Panc1 (cell line): ENCODE data around the gene DIRAS3. TPM values are rescaled to one million over a fixed set of nuclear protein-coding genes. Genes with fewer than 3 reads are reported as not detected.

ENCODE experiments used
- ATAC-seq: fragments of 200-7000 bp; cut with Tn5 transposase; 2 replicates; pipeline ENCODE4 v1.9.1; 2020; ENCODE audit warnings: mild to moderate bottlenecking, moderate library complexity
- BruUV-seq: library from RNA; stranded (reverse); fragments of 400-500 nt; replicated peaks from 2 replicates; lab custom pipeline; 2021; lab: Mats Ljungman, UMichigan
- CTCF ChIA-PET: fragments of 300-600 bp; sonication (Branson Sonifier 250); formaldehyde crosslinking; loops from one replicate; lab custom pipeline; 2022; ENCODE audit warnings: antibody characterized with exemption; lab: Charles Lee
- POLR2A ChIA-PET: fragments of 300-600 bp; sonication (Branson Sonifier 250); formaldehyde crosslinking; loops from one replicate; lab custom pipeline; 2022; ENCODE audit warnings: antibody characterized with exemption; lab: Charles Lee
- DNase-seq: peaks from one replicate; pipeline ENCODE4 v3.0.0-alpha.2; 2010; ENCODE audit warnings: low read depth, low spot score
- H3K27ac ChIP-seq: 2 replicates; pipeline ENCODE4 v1.5.1; 2011; ENCODE audit warnings: mild to moderate bottlenecking, low read length, inconsistent platforms
- H3K27me3 ChIP-seq: fragments of 200-500 bp; sonication (Bioruptor generic); 2 replicates; pipeline ENCODE4 v1.6.0; 2014; ENCODE audit warnings: low read length, inconsistent platforms; ENCODE audit not compliant: control insufficient read depth, insufficient read depth
- H3K36me3 ChIP-seq: fragments of 200-500 bp; sonication (Bioruptor generic); 2 replicates; pipeline ENCODE4 v1.5.1; 2014; ENCODE audit warnings: inconsistent platforms, mild to moderate bottlenecking, low read length, moderate library complexity; ENCODE audit not compliant: control insufficient read depth, insufficient read depth
- H3K4me1 ChIP-seq: 2 replicates; pipeline ENCODE4 v1.5.1; 2011; ENCODE audit warnings: inconsistent platforms, mild to moderate bottlenecking, low read length, moderate library complexity; ENCODE audit not compliant: control insufficient read depth, insufficient read depth
- H3K4me3 ChIP-seq, 2 experiments: 2 replicates each; pipeline ENCODE4 v1.5.1; 2011 to 2012; ENCODE audit warnings: low read depth in 2 of 2, low read length in 2 of 2, mild to moderate bottlenecking in 2 of 2, inconsistent platforms in 1 of 2, moderate library complexity in 1 of 2
- H3K9me3 ChIP-seq: fragments of 200-500 bp; sonication (Bioruptor generic); 2 replicates; pipeline ENCODE4 v1.5.1; 2014; ENCODE audit warnings: low read depth, mild to moderate bottlenecking, inconsistent platforms, low read length, moderate library complexity; ENCODE audit not compliant: control insufficient read depth, insufficient read depth
- CTCF ChIP-seq: fragments of 450-650 bp; IDR thresholded peaks from 2 replicates; pipeline ENCODE4 v1.5.1; 2017; ENCODE audit warnings: mild to moderate bottlenecking
- POLR2AphosphoS5 ChIP-seq: IDR thresholded peaks from 2 replicates; pipeline ENCODE4 v1.6.1; 2012; ENCODE audit warnings: mild to moderate bottlenecking, low read depth, low read length, moderate library complexity
- REST ChIP-seq, 2 experiments: IDR thresholded peaks; 2 replicates each; pipeline ENCODE4 v1.6.1; 2011 to 2012; ENCODE audit warnings: low read depth in 2 of 2, control low read depth in 1 of 2, low read length in 1 of 2, mild to moderate bottlenecking in 1 of 2, moderate library complexity in 1 of 2; ENCODE audit not compliant: insufficient read depth in 1 of 2
- SIN3A ChIP-seq: IDR thresholded peaks from 2 replicates; pipeline ENCODE4 v1.6.1; 2012; ENCODE audit warnings: low read depth, mild to moderate bottlenecking, low read length, moderate library complexity, borderline replicate concordance; ENCODE audit not compliant: insufficient read depth
- TCF7L2 ChIP-seq: IDR thresholded peaks from 2 replicates; pipeline ENCODE4 v1.6.1; 2011; ENCODE audit warnings: mild to moderate bottlenecking, low read depth, low read length, inconsistent platforms
- in situ Hi-C: cut with HindIII; loops from 2 replicates; pipeline ENCODE4 v1.10.0; 2016; ENCODE audit warnings: low sequenced_read_pairs, low pct_unique_long_range_greater_than_20kb
- intact Hi-C: fragments of 100-400 bp; cut with micrococcal nuclease; formaldehyde crosslinking; loops from one replicate; pipeline ENCODE4 v1.10.0; 2022; ENCODE audit not compliant: unreplicated experiment
- total RNA-seq: library from RNA; stranded (reverse); gene quantifications from one replicate; pipeline ENCODE4 v1.2.1, GENCODE V29; 2021; ENCODE audit not compliant: unreplicated experiment

Gene DIRAS3
- total RNA-seq, 1 experiment from 2014 or later = not detected

- no peaks in the 10 kb centered on the region for H3K4me1 ChIP-seq
- DNase-seq (no peak), ATAC-seq (no peak)
- BruUV-seq = no TSS peak
- H3K9me3 ChIP-seq = no peaks in the 10 kb centered on the region
- POLR2A ChIA-PET = no interaction called here
- intact Hi-C loops (loop anchor here (10.0 kb wide), 1 partner anchor 160 kb away; no protein-coding TSS in a partner anchor), in situ Hi-C loops (no loop called here)
- no peak for TF ChIP-seq SIN3A
- no peak for TF ChIP-seq REST (IDR thresholded peaks at IDR 0.05; ENCODE audit: insufficient read depth in 1 of 2, low read depth in 2 of 2, low read length in 1 of 2)
- no peak for TF ChIP-seq CTCF
- no peak for TF ChIP-seq POLR2AphosphoS5
- no peak for TF ChIP-seq TCF7L2
- CTCF ChIA-PET = no interaction called here
- no peaks in the 10 kb centered on the region for H3K27me3 ChIP-seq
- H3K4me3 ChIP-seq = no peak overlapping the region
- H3K27ac ChIP-seq = no peak overlapping the region
- no peaks in the 10 kb centered on the region for H3K36me3 ChIP-seq
Measured at GRCh38 chr1:68024635-68025338, 25.6 kb downstream of the DIRAS3 start.

- Histone ChIP-seq H3K27ac (no peak overlapping the region), H3K9me3 (no peaks in the 10 kb centered on the region), H3K4me3 (no peak overlapping the region), H3K27me3 (no peaks in the 10 kb centered on the region), H3K4me1 (no peaks in the 10 kb centered on the region), H3K36me3 (no peaks in the 10 kb centered on the region)
- ATAC-seq = no peak
- TF ChIP-seq TCF7L2 (no peak), POLR2AphosphoS5 (no peak), SIN3A (no peak), CTCF (no peak), REST (IDR thresholded peaks at IDR 0.05; ENCODE audit: insufficient read depth in 1 of 2, low read depth in 2 of 2, low read length in 1 of 2) (no peak)
- in situ Hi-C loops = no loop called here
- ChIA-PET CTCF (no interaction called here), POLR2A (no interaction called here)
- DNase-seq = no peak
- no TSS peak for BruUV-seq
- intact Hi-C loops = no loop called here
Measured at GRCh38 chr1:68016381-68016780, 34.0 kb downstream of the DIRAS3 start.
